HG03045 (cell line): Measurements from ENCODE around the gene EPHB1.
"Not testable (repeated sequence)": the region's sequence is repeated elsewhere in the genome, so short reads cannot be mapped to it uniquely, and the experiment has no call there.

ENCODE experiments used
- ATAC-seq: cut with Tn5 transposase; IDR thresholded peaks from one replicate; pipeline ENCODE4 v1.9.1; 2021; ENCODE audit warnings: mild to moderate bottlenecking, moderate library complexity; ENCODE audit not compliant: unreplicated experiment

Gene EPHB1

GRCh38 chr3:135099734-135100355 lies 304.8 kb downstream of the EPHB1 start:
- no peak for ATAC-seq

- ATAC-seq, result no peak
Measured at GRCh38 chr3:135100366-135100765, 305.3 kb downstream of the EPHB1 start.

GRCh38 chr3:135103917-135104316 lies 308.9 kb downstream of the EPHB1 start:
- no peak for ATAC-seq

- no peak for ATAC-seq
Measured at GRCh38 chr3:135106445-135106844, 311.4 kb downstream of the EPHB1 start.

DNA sequence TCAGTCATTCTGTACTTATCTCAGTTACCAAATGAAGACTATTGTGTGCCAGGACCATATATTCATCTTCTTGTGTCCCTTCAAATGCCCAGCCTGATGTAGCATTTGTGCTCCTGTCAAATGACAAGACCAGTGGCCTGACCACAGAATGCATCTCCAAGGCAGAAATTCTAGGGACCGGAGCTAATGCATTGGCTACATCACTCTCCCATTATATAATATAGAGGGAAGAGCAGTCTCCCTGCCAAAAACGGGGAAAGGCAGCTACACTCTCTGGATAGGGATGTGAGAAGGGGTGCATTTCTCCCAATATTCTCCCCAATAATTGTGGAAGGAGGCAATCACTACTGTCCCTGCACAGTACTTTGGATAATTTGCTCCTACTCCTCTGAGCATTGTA lies 312.0 kb downstream of the EPHB1 start:
- no peak for ATAC-seq

DNA sequence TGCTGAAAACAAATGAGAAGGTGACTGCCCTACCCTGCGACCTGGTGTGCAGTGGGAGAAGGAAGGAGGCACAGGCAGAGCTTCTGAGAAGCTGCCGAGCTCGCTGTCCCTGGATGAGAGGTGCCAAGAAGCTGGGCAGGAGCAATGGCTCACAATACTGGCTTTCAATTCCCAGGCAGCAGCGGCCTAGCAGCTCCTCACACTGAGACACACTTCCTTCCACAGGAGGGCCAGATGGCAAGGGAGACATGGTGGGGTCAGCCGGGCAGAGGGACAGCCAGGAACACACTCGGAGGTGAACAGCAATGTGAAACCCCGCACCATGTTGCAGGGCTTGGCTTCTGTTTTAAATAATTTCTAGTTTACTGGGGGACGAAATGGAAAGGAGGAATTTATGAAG lies 314.6 kb downstream of the EPHB1 start:
- ATAC-seq, result no peak

GRCh38 chr3:135114551-135114950 lies 319.5 kb downstream of the EPHB1 start:
- not testable (repeated sequence) for ATAC-seq

GRCh38 chr3:135117977-135118376 lies 322.9 kb downstream of the EPHB1 start:
- ATAC-seq, result no peak

GRCh38 chr3:135118792-135119191 lies 323.7 kb downstream of the EPHB1 start:
- ATAC-seq, result no peak

GRCh38 chr3:135125171-135125801 lies 330.2 kb downstream of the EPHB1 start:
- ATAC-seq, result no peak

DNA sequence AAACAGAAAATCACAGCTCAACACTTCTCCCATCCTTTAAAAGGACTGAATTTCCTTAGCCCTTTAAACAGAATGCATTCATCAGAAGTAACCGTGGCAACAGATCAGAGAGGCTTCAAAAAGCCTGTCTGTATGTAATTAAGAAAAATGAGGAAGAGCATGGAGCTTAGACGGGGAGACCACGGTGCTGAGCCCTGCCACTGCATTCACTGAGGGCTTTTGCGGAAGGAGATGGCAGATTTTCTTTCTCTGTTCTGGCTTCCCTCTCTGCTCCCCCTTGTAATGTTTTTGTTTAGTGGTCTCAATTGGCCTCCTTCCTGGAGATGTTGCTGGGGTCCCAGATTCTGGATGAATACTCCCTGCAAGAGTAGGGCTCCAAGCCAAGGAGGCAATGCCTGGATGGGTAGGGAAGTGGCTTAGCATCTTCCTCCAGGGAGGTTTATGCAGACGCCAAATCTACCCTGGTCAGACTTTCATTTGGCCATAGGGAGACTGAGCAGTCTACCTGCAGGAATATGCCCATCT lies 332.9 kb downstream of the EPHB1 start:
- no peak for ATAC-seq

DNA sequence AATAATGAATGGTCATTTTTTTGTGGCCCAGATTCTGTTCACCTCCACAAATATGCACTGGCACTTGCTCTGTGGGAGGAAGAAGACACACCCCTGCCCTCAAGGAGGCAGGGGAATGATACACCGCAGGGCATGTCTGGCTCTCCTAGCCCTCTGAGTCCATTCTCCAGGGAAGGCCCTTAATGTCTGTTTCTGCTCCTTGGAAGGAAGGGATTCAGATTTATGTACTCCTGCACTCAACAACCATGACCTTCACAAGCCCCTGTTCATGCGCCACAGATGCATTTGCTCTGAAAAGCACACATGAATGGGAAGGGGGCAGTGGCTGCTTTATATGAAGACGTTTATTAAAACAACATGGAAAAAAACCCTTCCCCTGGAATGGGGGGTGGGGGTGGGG lies 333.8 kb downstream of the EPHB1 start:
- no peak for ATAC-seq

DNA sequence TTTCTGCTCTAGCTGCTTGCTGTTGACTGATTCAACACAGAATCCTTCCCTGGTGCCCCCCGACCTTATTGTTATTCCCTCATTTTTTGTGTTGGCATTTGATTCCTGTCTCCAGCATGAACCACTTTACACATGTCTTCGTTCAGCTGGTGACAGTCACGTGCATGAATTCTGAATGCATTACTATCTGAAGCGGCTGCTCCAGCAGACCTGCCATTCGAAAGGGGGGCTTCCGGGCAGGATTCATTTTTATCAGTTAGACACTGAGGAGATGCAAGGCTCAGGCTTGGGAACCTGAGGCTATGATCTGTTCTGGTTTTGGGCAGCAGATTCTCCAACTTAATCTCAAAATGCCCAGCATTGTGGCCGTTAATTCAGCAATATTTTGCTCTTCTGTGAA lies 336.2 kb downstream of the EPHB1 start:
- no peak for ATAC-seq

GRCh38 chr3:135133905-135134683 lies 339.0 kb downstream of the EPHB1 start:
- no peak for ATAC-seq

GRCh38 chr3:135134684-135135075 lies 339.6 kb downstream of the EPHB1 start:
- no peak for ATAC-seq

GRCh38 chr3:135135445-135135844 lies 340.4 kb downstream of the EPHB1 start:
- ATAC-seq, result no peak

GRCh38 chr3:135136361-135137100 lies 341.5 kb downstream of the EPHB1 start:
- no peak for ATAC-seq

- ATAC-seq, result no peak
Measured at GRCh38 chr3:135137296-135137695, 342.2 kb downstream of the EPHB1 start.

DNA sequence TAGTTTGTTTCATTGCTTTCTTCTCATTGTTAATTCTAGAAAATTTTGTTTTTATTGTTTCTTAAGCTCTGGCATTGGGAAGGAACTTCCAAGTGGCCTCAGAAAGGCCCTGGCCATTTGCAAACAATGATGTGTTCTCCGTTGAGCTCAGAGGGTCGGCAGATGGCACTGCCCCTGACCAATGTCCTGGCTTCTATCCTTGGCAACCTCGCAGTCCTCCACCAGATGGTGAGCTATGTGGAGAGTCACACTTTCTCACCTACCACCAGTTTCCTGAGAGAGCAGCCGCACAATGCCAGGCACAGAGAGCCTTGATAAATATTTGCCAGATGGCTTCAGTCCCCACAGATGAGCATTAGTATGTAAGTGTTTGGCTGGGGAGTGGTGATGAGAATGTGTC lies 343.7 kb downstream of the EPHB1 start:
- no peak for ATAC-seq

DNA sequence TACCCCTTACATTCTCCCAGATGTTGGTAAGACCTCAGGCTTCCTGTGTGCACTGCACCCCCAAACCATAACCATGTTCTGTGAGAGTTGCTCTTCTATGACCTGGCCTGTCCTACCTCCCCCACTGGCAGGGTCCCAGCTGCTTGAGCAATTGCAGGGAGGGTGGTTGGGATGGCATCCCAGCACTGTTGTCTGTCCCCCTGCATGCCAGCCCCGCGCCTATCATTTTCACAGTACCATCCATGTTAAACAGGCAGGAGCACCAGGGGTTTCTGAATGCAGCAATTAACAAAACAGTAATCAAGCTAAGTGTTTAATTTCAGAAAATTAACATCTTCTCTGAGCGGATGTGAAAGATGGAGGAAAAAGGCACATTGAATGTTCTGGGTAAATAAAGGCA lies 345.5 kb downstream of the EPHB1 start:
- ATAC-seq, result no peak

DNA sequence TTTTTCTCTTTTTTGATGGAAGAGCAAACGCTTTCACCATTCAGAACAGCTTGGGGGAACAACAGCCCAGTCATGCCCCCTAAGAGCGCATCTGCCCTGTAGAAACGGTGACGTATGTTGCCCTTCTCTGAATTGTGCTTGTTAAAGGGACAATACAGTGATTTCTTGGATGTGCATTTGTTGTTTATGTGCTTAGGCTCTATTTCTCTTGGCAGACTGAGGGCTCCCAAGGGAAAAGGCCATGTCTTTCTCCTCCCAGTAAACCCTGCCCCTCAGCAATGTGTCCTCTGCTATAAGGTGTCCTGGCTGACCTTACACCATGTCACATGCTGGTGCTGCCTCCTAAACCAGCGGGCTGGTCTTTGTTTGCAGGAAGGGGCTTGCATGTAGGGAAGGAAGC lies 346.1 kb downstream of the EPHB1 start:
- ATAC-seq, result no peak
